ENCODE data around the gene APBA2. TPM values are rescaled to one million over a fixed set of nuclear protein-coding genes. Genes with fewer than 3 reads are reported as not detected.

The APBA2 gene
- total and polyA plus RNA-seq, 5 donors, result 0.17 to 0.95 (median 0.38) TPM

DNA sequence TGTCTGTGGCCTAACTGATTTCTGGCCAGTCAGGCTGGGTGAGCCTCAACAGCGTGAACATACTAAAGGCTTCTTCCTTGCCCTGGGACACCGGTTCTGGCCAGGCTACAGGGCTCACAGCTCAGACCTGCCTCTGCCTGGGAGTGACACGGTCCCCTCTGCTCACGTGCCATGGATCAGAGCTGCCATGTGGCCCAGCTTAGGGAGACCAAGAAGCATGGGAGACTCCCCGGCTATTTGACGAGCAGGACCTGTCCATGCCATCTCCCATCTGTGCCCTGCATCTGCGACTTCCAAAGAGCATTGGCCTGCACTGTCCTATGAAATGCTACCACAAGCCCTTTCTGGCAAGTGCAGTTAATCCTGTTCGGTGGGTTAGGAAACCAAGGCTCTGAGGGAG is 57.4 kb downstream of the APBA2 start:
- no peaks in the 10 kb centered on the region for H3K4me1 ChIP-seq (ENCODE audit: control insufficient read depth, insufficient read depth, low read length)
- no peak overlapping the region for H3K4me3 ChIP-seq (ENCODE audit: low read length)
- ATAC-seq (no peak), DNase-seq (no peak)
- H3K9me3 ChIP-seq (ENCODE audit: control insufficient read depth, low read length), result no peaks in the 10 kb centered on the region
- no peak overlapping the region for H3K27ac ChIP-seq (ENCODE audit: low read length)
- WGBS, result 95% methylated on average over 8 of the region's 8 CpGs
- intact Hi-C loops (cut with DNase I), result no loop called here
- no peaks in the 10 kb centered on the region for H3K27me3 ChIP-seq (ENCODE audit: control insufficient read depth, insufficient read depth)

DNA sequence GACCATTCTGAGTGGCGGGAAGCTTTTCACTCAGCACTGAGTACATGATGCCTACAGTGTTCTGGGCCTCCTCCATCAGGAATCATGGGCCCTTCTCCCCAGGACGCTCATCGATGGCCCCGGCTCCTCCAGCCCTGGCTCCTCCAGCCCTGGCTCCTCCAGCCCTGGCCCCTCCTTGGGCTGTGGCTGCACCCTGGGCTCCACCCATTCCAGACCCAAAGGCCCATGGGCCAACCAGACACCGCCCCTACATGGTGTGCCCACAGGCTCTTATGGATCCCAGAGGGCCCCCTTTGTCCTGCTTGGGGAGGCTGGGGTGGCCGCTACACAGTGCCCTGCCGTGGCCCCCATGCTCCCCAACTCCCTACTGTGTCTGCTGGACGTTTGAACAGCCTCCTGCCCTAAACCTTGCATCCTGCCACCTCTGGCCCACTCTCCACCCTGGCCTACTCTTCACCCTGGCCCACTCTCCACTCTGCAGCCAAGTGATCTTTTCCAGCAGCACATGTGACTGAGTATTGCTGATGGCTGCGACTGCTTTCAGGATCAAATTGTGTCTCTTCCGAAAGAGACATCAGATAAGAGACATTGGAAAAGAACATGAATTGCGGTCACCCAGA is 57.9 kb downstream of the APBA2 start:
- Histone ChIP-seq H3K4me3 (ENCODE audit: low read length) (no peak overlapping the region), H3K9me3 (ENCODE audit: control insufficient read depth, low read length) (no peaks in the 10 kb centered on the region), H3K4me1 (ENCODE audit: control insufficient read depth, insufficient read depth, low read length) (no peaks in the 10 kb centered on the region), H3K27ac (ENCODE audit: low read length) (no peak overlapping the region), H3K27me3 (ENCODE audit: control insufficient read depth, insufficient read depth) (no peaks in the 10 kb centered on the region)
- intact Hi-C loops (cut with DNase I), result no loop called here
- WGBS, result 88% methylated on average over 11 of the region's 11 CpGs
- DNase-seq, result no peak
- ATAC-seq, result no peak

DNA sequence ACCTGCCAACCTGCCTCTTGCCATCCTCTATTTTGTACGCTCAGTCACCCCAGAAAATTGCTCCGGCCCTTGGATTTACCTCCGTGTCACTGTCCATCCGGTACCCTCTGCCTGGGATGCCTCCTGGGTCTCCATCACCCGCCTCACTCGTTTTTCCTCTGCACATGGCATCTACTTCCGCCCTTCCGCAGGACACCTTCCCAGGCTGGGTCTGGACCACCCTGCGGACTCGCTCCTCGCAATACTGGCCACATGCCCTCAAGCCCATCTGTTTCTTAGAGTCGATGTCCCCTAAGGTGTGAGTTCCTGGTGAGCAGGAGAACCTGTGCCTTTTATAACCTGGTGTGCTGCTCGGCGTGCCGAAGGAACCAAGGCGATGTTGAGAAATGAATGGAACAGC is 58.5 kb downstream of the APBA2 start:
- Histone ChIP-seq H3K9me3 (ENCODE audit: control insufficient read depth, low read length) (no peaks in the 10 kb centered on the region), H3K4me3 (ENCODE audit: low read length) (no peak overlapping the region), H3K27ac (ENCODE audit: low read length) (no peak overlapping the region), H3K4me1 (ENCODE audit: control insufficient read depth, insufficient read depth, low read length) (no peaks in the 10 kb centered on the region), H3K27me3 (ENCODE audit: control insufficient read depth, insufficient read depth) (no peaks in the 10 kb centered on the region)
- intact Hi-C loops (cut with DNase I), result no loop called here
- DNase-seq (no peak), ATAC-seq (no peak)
- 94% methylated on average over 16 of the region's 16 CpGs for WGBS

DNA sequence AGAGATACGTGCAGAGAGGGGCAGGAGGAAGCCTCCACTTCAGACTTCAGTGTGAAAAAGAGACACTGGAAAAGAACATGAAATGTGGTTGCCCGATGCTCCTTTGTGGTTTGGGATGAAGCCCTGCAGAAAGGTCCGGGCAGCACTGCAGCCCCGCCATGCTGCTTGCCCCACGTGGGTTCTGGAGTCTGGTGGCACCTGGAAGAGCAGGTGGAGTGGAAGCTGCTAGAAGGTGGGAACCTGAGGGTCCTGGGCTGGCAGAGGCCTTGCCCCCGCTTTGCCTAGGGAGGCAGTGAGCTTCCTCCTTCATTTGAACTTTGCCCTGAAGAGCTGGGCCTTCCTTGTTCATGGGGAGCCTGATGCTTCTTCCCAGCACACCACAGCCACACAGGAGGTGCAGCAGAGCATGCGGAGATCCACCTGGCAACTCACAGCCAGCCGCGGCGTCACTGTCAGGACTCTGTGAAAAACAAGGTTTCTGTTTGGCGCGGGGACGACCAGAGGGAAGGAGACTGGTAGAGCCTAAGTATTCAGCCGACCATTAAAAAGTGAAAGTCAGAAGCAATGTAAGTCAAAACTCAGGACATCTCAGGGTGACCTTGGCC is 59.0 kb downstream of the APBA2 start:
- 92% methylated on average over 14 of the region's 14 CpGs for WGBS

DNA sequence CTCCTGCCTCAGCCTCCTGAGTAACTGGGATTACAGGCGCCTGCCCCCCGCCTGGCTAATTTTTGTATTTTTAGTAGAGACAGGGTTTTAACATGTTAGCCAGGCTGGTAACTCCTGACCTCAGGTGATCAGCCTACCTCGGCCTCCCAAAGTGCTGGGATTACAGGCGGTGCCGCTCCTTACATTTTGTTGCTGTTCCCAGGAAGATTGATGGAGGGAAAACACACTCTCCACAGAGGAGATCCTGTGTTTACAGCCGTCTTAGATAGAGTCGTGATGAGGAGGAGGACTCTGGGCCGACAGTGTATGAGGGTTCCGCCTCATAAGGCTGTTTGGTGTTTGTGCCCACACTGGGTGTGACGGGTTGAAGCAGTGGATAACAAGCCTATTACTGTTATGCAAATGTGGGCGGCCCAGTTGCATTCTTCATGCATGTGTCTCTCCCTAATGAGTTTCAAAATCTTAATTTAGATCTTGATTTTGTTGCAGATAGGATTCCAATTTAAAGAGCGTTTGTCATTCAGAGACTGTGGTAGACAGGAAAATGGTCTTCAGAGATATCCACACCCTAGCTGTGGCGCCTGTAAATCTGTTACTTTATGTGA is 60.0 kb downstream of the APBA2 start:
- Histone ChIP-seq H3K27ac (ENCODE audit: low read length) (no peak overlapping the region), H3K9me3 (ENCODE audit: control insufficient read depth, low read length) (no peaks in the 10 kb centered on the region), H3K27me3 (ENCODE audit: control insufficient read depth, insufficient read depth) (no peaks in the 10 kb centered on the region), H3K4me1 (ENCODE audit: control insufficient read depth, insufficient read depth, low read length) (no peaks in the 10 kb centered on the region), H3K4me3 (ENCODE audit: low read length) (no peak overlapping the region)
- ATAC-seq (no peak), DNase-seq (no peak)
- intact Hi-C loops (cut with DNase I), result no loop called here
- WGBS, result 90% methylated on average over 13 of the region's 13 CpGs

More for the DNA sequence above, 59.0 kb downstream of the APBA2 start:
- Histone ChIP-seq H3K4me1 (ENCODE audit: control insufficient read depth, insufficient read depth, low read length) (no peaks in the 10 kb centered on the region), H3K4me3 (ENCODE audit: low read length) (no peak overlapping the region), H3K27me3 (ENCODE audit: control insufficient read depth, insufficient read depth) (no peaks in the 10 kb centered on the region), H3K27ac (ENCODE audit: low read length) (no peak overlapping the region), H3K9me3 (ENCODE audit: control insufficient read depth, low read length) (no peaks in the 10 kb centered on the region)
- intact Hi-C loops (cut with DNase I), result no loop called here
- DNase-seq (no peak), ATAC-seq (no peak)

DNA sequence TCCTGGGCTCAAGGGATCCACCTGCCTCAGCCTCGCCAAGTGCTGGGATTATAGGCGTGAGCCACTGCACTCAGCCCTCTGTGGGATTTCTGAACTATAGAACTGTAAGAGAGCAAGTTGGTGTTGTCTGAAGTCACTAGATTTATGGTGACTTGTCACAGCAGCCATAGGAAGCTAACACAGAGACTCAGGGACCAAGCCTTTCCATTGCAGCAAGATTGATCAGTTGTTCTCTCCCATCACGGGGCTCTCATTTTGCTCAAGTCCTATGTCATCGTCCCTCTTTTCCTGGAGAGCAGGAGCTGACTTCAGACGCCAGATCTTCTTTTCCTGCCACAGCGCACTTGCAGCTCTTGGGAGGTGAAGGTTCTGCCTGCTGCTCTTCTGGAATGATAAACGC is 61.0 kb downstream of the APBA2 start:
- 92% methylated on average over 7 of the region's 7 CpGs for WGBS
- ATAC-seq, result no peak
- no peak overlapping the region for H3K27ac ChIP-seq (ENCODE audit: low read length)
- no peaks in the 10 kb centered on the region for H3K9me3 ChIP-seq (ENCODE audit: control insufficient read depth, low read length)
- no peaks in the 10 kb centered on the region for H3K27me3 ChIP-seq (ENCODE audit: control insufficient read depth, insufficient read depth)
- intact Hi-C loops (cut with DNase I), result no loop called here
- DNase-seq, result no peak
- H3K4me1 ChIP-seq (ENCODE audit: control insufficient read depth, insufficient read depth, low read length), result no peaks in the 10 kb centered on the region
- no peak overlapping the region for H3K4me3 ChIP-seq (ENCODE audit: low read length)

DNA sequence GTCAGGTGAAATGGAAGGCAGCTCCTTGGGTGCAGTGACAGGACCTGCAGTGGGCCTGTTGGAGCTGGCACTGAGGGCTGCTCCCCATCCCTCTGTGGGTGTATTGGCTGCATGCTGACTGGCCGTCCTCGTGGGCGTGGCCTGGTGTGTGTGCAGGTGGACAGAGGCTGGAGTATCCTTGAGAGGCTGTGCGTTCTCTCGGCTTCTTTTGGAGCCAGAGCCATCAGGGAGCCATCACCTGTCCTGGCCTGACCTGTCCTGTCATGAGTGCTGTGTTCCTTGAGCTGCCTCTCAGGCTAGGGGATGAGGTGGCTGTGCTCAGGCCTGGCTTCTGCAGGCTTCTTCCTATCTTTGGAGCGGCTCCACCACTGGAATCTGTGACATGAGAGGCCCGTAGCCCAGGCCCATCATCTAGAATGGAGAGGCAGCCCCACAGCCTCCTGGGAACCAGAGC is 61.5 kb downstream of the APBA2 start:
- no peak for ATAC-seq
- DNase-seq, result no peak
- H3K4me3 ChIP-seq (ENCODE audit: low read length), result no peak overlapping the region
- no peaks in the 10 kb centered on the region for H3K9me3 ChIP-seq (ENCODE audit: control insufficient read depth, low read length)
- intact Hi-C loops (cut with DNase I), result no loop called here
- H3K27ac ChIP-seq (ENCODE audit: low read length), result no peak overlapping the region
- no peaks in the 10 kb centered on the region for H3K27me3 ChIP-seq (ENCODE audit: control insufficient read depth, insufficient read depth)
- 90% methylated on average over 7 of the region's 7 CpGs for WGBS
- H3K4me1 ChIP-seq (ENCODE audit: control insufficient read depth, insufficient read depth, low read length), result no peaks in the 10 kb centered on the region

DNA sequence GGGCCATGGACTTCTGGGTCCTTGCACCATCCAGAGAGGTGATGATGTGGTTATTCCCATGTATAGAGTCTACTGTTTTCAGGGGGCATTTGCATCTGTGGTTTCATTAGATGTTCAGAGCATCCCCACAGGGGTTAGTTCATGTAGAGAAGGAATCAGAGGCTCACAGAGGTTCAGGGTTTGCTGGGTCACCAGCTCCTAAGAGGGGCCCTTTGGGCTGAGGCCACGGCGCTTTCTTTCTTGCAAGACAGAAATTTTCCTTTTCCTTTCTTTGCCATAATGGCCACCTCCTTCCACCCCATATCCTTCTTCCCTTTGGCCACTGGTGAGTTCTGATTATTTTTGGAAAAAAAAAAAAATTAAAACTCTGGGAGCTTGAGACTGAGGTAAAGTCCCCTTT is 62.3 kb downstream of the APBA2 start:
- Histone ChIP-seq H3K27me3 (ENCODE audit: control insufficient read depth, insufficient read depth) (no peaks in the 10 kb centered on the region), H3K27ac (ENCODE audit: low read length) (no peak overlapping the region), H3K4me3 (ENCODE audit: low read length) (no peak overlapping the region), H3K4me1 (ENCODE audit: control insufficient read depth, insufficient read depth, low read length) (no peaks in the 10 kb centered on the region), H3K9me3 (ENCODE audit: control insufficient read depth, low read length) (no peaks in the 10 kb centered on the region)
- WGBS, result 87% methylated on average over 2 of the region's 2 CpGs
- no peak for ATAC-seq
- intact Hi-C loops (cut with DNase I), result no loop called here
- no peak for DNase-seq

DNA sequence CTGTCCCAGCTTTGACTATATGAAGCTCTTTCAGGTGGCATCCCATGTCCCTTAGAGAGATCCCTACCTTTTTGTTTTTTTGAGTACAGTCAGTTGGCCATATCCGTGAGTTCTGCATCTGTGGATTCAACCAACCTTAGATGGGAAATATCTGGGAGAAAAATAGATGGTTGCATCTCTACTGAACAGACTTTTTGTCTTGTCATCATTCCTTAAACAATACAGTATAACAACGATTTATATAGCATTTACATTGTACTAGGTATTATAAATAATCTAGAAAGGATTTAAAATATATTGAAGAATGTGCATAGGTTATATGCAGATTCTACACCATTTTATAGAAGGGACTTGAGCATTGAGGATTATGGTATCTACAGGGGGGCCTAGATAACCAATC is 65.1 kb downstream of the APBA2 start:
- 90% methylated on average over 2 of the region's 2 CpGs for WGBS
- ATAC-seq, result no peak

DNA sequence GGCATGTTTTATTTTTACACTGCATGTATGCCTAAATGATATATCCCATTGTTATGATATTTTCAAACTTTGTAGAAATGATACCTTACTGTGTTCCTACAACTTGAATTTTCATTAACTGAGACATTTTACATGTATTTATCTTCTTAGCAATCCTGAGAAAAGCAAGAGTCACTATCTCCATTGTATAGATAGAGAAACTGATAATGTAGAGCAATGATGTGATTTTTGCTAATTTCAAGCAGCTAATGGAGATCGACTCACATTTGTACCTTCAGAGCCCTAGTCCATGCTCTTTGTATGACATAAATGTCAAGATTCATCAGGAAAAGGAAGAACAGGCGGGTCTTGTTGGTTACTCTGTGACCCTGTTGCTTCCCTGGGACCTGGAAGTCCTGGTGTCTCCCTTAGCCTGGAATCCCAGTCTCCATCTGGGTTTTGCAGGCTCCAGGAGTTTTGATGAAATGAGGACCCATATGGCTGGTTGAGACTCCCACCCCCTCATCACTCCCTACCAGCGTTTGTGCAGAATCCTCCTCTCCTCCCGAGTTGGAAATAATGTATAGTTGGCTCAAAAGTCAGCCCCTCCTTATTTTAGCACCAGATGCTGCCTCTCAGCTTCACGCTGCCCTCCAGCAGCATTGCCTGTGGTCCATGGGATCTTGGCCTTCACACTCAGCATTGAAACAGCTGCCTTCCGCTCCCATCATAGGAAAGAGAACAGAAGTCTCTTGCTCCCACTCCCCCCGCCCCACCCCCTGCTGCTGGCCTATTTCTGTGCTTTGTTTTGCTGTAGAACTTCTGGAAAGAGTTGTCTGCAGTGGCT is 67.1 kb downstream of the APBA2 start:
- no peaks in the 10 kb centered on the region for H3K4me1 ChIP-seq (ENCODE audit: control insufficient read depth, insufficient read depth, low read length)
- no peaks in the 10 kb centered on the region for H3K9me3 ChIP-seq (ENCODE audit: control insufficient read depth, low read length)
- WGBS, result 51% methylated on average over 7 of the region's 7 CpGs
- H3K27me3 ChIP-seq (ENCODE audit: control insufficient read depth, insufficient read depth), result no peaks in the 10 kb centered on the region
- no peak for DNase-seq
- no peak overlapping the region for H3K27ac ChIP-seq (ENCODE audit: low read length)
- H3K4me3 ChIP-seq (ENCODE audit: low read length), result no peak overlapping the region
- ATAC-seq, result no peak
- intact Hi-C loops (cut with DNase I), result no loop called here

More for the DNA sequence above, 65.1 kb downstream of the APBA2 start:
- no peak for DNase-seq
- Histone ChIP-seq H3K9me3 (ENCODE audit: control insufficient read depth, low read length) (no peaks in the 10 kb centered on the region), H3K27me3 (ENCODE audit: control insufficient read depth, insufficient read depth) (no peaks in the 10 kb centered on the region), H3K4me1 (ENCODE audit: control insufficient read depth, insufficient read depth, low read length) (no peaks in the 10 kb centered on the region), H3K4me3 (ENCODE audit: low read length) (no peak overlapping the region), H3K27ac (ENCODE audit: low read length) (no peak overlapping the region)
- intact Hi-C loops (cut with DNase I), result no loop called here

DNA sequence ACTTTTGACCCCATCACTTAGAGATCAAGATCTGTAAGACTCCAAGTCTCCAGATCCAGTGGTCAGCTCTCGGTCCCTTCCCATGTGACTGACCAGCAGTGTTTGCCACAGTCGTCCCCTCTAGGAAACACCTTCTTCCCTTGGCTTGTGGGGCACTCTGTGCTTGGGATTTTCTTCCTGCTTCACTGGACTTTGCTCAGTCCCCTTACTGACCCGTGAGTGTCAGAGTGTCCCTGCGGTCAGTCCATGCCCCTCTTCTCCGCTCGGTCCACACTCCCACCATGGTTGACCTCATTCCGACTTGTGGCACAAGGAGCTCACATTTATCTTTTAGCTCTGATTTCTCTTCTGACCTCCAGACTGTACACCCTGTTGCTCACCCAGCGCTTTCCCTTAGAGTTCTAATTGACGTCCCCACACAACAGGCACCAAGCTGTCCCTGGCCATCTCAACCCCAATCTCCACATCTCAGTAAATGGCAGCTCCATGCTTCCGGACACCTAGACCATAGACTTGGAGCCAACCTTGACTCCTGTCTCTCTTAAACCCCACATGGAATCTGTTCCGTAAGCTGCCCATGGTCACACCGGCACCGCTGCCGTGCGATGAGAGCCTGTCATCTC is 67.9 kb downstream of the APBA2 start:
- Histone ChIP-seq H3K27ac (ENCODE audit: low read length) (no peak overlapping the region), H3K9me3 (ENCODE audit: control insufficient read depth, low read length) (no peaks in the 10 kb centered on the region), H3K4me1 (ENCODE audit: control insufficient read depth, insufficient read depth, low read length) (no peaks in the 10 kb centered on the region), H3K4me3 (ENCODE audit: low read length) (no peak overlapping the region), H3K27me3 (ENCODE audit: control insufficient read depth, insufficient read depth) (no peaks in the 10 kb centered on the region)
- DNase-seq (no peak), ATAC-seq (no peak)
- WGBS, result 79% methylated on average over 15 of the region's 15 CpGs
- intact Hi-C loops (cut with DNase I), result no loop called here
